Measurements from ENCODE around the gene PARVA. TPM values are rescaled to one million over a fixed set of nuclear protein-coding genes. Genes with fewer than 3 reads are reported as not detected.
A peak's percentile ranks its signal among the peaks of the same experiment; 100 is the strongest.

The PARVA gene
- total and polyA plus RNA-seq, 3 donors from 2014 or later, result 18.7 to 23.7 (median 23.6) TPM

- 23 to 28% methylated on average over 6 of the region's 6 CpGs for WGBS, 2 donors
- Histone ChIP-seq H3K4me1 (peaks cover 14% of the 10 kb centered on the region), H3K27me3 (no peaks in the 10 kb centered on the region), H3K4me3 (no peak overlapping the region), H3K9me3 (no peaks in the 10 kb centered on the region), H3K36me3 (ENCODE audit: low read depth, missing control alignments) (no peaks in the 10 kb centered on the region), H3K27ac (no peak overlapping the region)
- TF ChIP-seq POLR2A (IDR thresholded peaks at IDR 0.05), result no peak
- no peak for TF ChIP-seq CTCF (IDR thresholded peaks at IDR 0.05)
- intact Hi-C loops (cut with DNase I; ENCODE audit: low total_unique reads), result no loop called here
- peak; percentile 76 for DNase-seq
Measured at GRCh38 chr11:12556788-12557384, 179.5 kb downstream of the PARVA start.

- intact Hi-C loops (cut with DNase I; ENCODE audit: low total_unique reads), result no loop called here
- no peaks in the 10 kb centered on the region for H3K27me3 ChIP-seq
Measured at GRCh38 chr11:12559011-12559410, 181.6 kb downstream of the PARVA start.

GRCh38 chr11:12560362-12560761, 183.0 kb downstream of the PARVA start:
- H3K36me3 ChIP-seq (ENCODE audit: low read depth, missing control alignments), result no peaks in the 10 kb centered on the region
- intact Hi-C loops (cut with DNase I; ENCODE audit: low total_unique reads), result no loop called here
- H3K9me3 ChIP-seq, result no peaks in the 10 kb centered on the region
- H3K27me3 ChIP-seq, result no peaks in the 10 kb centered on the region
- H3K4me1 ChIP-seq, result peaks cover 14% of the 10 kb centered on the region
- H3K4me3 ChIP-seq, result no peak overlapping the region
- no peak for TF ChIP-seq POLR2A (IDR thresholded peaks at IDR 0.05)
- TF ChIP-seq CTCF (IDR thresholded peaks at IDR 0.05), result no peak
- no peak for DNase-seq
- WGBS, 2 donors, result 77 to 80% methylated on average over 3 of the region's 3 CpGs
- H3K27ac ChIP-seq, result no peak overlapping the region

More at GRCh38 chr11:12559011-12559410, 181.6 kb downstream of the PARVA start:
- Histone ChIP-seq H3K27ac (no peak overlapping the region), H3K4me1 (peaks cover 14% of the 10 kb centered on the region), H3K9me3 (no peaks in the 10 kb centered on the region), H3K4me3 (no peak overlapping the region), H3K36me3 (ENCODE audit: low read depth, missing control alignments) (no peaks in the 10 kb centered on the region)
- TF ChIP-seq CTCF (IDR thresholded peaks at IDR 0.05), result no peak
- TF ChIP-seq POLR2A (IDR thresholded peaks at IDR 0.05), result no peak
- WGBS, 2 donors, result 87 to 94% methylated on average over 3 of the region's 3 CpGs
- no peak for DNase-seq

GRCh38 chr11:12560861-12561260, 183.5 kb downstream of the PARVA start:
- Histone ChIP-seq H3K36me3 (ENCODE audit: low read depth, missing control alignments) (no peaks in the 10 kb centered on the region), H3K9me3 (no peaks in the 10 kb centered on the region), H3K4me1 (peaks cover 14% of the 10 kb centered on the region), H3K4me3 (no peak overlapping the region), H3K27ac (no peak overlapping the region), H3K27me3 (no peaks in the 10 kb centered on the region)
- intact Hi-C loops (cut with DNase I; ENCODE audit: low total_unique reads), result no loop called here
- no peak for TF ChIP-seq POLR2A (IDR thresholded peaks at IDR 0.05)
- TF ChIP-seq CTCF (IDR thresholded peaks at IDR 0.05), result no peak
- no peak for DNase-seq
- 49 to 54% methylated on average over 2 of the region's 2 CpGs for WGBS, 2 donors

GRCh38 chr11:12564012-12564411, 186.6 kb downstream of the PARVA start:
- no peak for DNase-seq
- intact Hi-C loops (cut with DNase I; ENCODE audit: low total_unique reads), result no loop called here
- Histone ChIP-seq H3K4me1 (no peaks in the 10 kb centered on the region), H3K36me3 (ENCODE audit: low read depth, missing control alignments) (no peaks in the 10 kb centered on the region), H3K27me3 (no peaks in the 10 kb centered on the region), H3K9me3 (no peaks in the 10 kb centered on the region), H3K27ac (no peak overlapping the region), H3K4me3 (no peak overlapping the region)
- TF ChIP-seq POLR2A (IDR thresholded peaks at IDR 0.05) (no peak), CTCF (IDR thresholded peaks at IDR 0.05) (no peak)
